ENCODE results near the gene RAB3GAP1. TPM values are rescaled to one million over a fixed set of nuclear protein-coding genes. Genes with fewer than 3 reads are reported as not detected.

The RAB3GAP1 gene
- total and polyA plus RNA-seq, 4 experiments from 2014 or later: 8.4 to 46.7 (median 34.3) TPM

- no peak overlapping the region for H3K27ac ChIP-seq (ENCODE audit: low read depth, low read length)
- no peak overlapping the region for H3K4me3 ChIP-seq (ENCODE audit: low read length in 2 of 2)
- POLR2A ChIA-PET (ENCODE audit: partially characterized antibody): no interaction called here
- H3K36me3 ChIP-seq (ENCODE audit: insufficient read depth, low read length): peaks cover 29% of the 10 kb centered on the region
- Mint-ChIP-seq H3K4me3 (no peak overlapping the region), H3K4me1 (peaks cover 0 to 4% (median 1%) of the 10 kb centered on the region in 4 donors), H3K36me3 (peaks cover 43 to 69% of the 10 kb centered on the region in 2 donors), H3K9me3 (peaks cover 0 to 2% (median 0%) of the 10 kb centered on the region in 8 donors), H3K27me3 (no peaks in the 10 kb centered on the region), H3K27ac (peak overlapping the region in 4 of 7 donors; percentile 6 to 79 (median 32))
- intact Hi-C loops (cut with micrococcal nuclease): no loop called here
- CTCF ChIA-PET (ENCODE audit: partially characterized antibody): no interaction called here
- H3K4me1 ChIP-seq (ENCODE audit: insufficient read depth, low read length): no peaks in the 10 kb centered on the region
- no peaks in the 10 kb centered on the region for H3K9me3 ChIP-seq (ENCODE audit: control insufficient read depth in 1 of 2, low read length in 2 of 2)
- H3K27me3 ChIP-seq (ENCODE audit: insufficient read depth, low read length): no peaks in the 10 kb centered on the region
- no peak for DNase-seq
These were observed 110.7 kb downstream of the RAB3GAP1 start for GRCh38 chr2:135162786-135163185.

- intact Hi-C loops (cut with micrococcal nuclease): no loop called here
- peaks cover 0 to 4% (median 1%) of the 10 kb centered on the region in 4 donors for H3K4me1 Mint-ChIP-seq
- H3K27me3 Mint-ChIP-seq: no peaks in the 10 kb centered on the region
- Histone ChIP-seq H3K4me3 (ENCODE audit: low read length in 2 of 2) (no peak overlapping the region), H3K9me3 (ENCODE audit: control insufficient read depth in 1 of 2, low read length in 2 of 2) (no peaks in the 10 kb centered on the region), H3K36me3 (ENCODE audit: insufficient read depth, low read length) (peaks cover 34% of the 10 kb centered on the region), H3K27me3 (ENCODE audit: insufficient read depth, low read length) (no peaks in the 10 kb centered on the region), H3K27ac (ENCODE audit: low read depth, low read length) (no peak overlapping the region), H3K4me1 (ENCODE audit: insufficient read depth, low read length) (no peaks in the 10 kb centered on the region)
- no peak for DNase-seq
- peaks cover 42 to 69% of the 10 kb centered on the region in 2 donors for H3K36me3 Mint-ChIP-seq
- ChIA-PET POLR2A (ENCODE audit: partially characterized antibody) (no interaction called here), CTCF (ENCODE audit: partially characterized antibody) (interaction anchor here (1.1 to 1.8 kb wide), 2 partner anchors 159 to 161 kb away, joined by 3 to 8 read pairs; no protein-coding TSS in a partner anchor)
- peak overlapping the region in 3 of 7 donors; percentile 2 to 37 (median 25) for H3K27ac Mint-ChIP-seq
- peaks cover 0 to 2% (median 0%) of the 10 kb centered on the region in 8 donors for H3K9me3 Mint-ChIP-seq
- H3K4me3 Mint-ChIP-seq: no peak overlapping the region
These were observed 111.2 kb downstream of the RAB3GAP1 start for GRCh38 chr2:135163306-135163705.

GRCh38 chr2:135163901-135164300, 111.8 kb downstream of the RAB3GAP1 start:
- POLR2A ChIA-PET (ENCODE audit: partially characterized antibody): no interaction called here
- intact Hi-C loops (cut with micrococcal nuclease): no loop called here
- no peaks in the 10 kb centered on the region for H3K4me1 ChIP-seq (ENCODE audit: insufficient read depth, low read length)
- Mint-ChIP-seq H3K4me3 (no peak overlapping the region), H3K27ac (no peak overlapping the region), H3K27me3 (no peaks in the 10 kb centered on the region), H3K9me3 (peaks cover 0 to 2% (median 0%) of the 10 kb centered on the region in 8 donors), H3K36me3 (peaks cover 44 to 69% of the 10 kb centered on the region in 2 donors), H3K4me1 (peaks cover 0 to 6% (median 3%) of the 10 kb centered on the region in 4 donors)
- H3K27ac ChIP-seq (ENCODE audit: low read depth, low read length): no peak overlapping the region
- no peak for DNase-seq
- CTCF ChIA-PET (ENCODE audit: partially characterized antibody): interaction anchor here (1.1 to 1.8 kb wide), 2 partner anchors 160 to 161 kb away, joined by 3 to 8 read pairs; no protein-coding TSS in a partner anchor
- H3K36me3 ChIP-seq (ENCODE audit: insufficient read depth, low read length): peaks cover 40% of the 10 kb centered on the region
- no peak overlapping the region for H3K4me3 ChIP-seq (ENCODE audit: low read length in 2 of 2)
- H3K27me3 ChIP-seq (ENCODE audit: insufficient read depth, low read length): no peaks in the 10 kb centered on the region
- H3K9me3 ChIP-seq (ENCODE audit: control insufficient read depth in 1 of 2, low read length in 2 of 2): no peaks in the 10 kb centered on the region

- H3K4me3 Mint-ChIP-seq: no peak overlapping the region
- no peaks in the 10 kb centered on the region for H3K4me1 ChIP-seq (ENCODE audit: insufficient read depth, low read length)
- no peak overlapping the region for H3K27ac ChIP-seq (ENCODE audit: low read depth, low read length)
- DNase-seq: no peak
- no peaks in the 10 kb centered on the region for H3K9me3 ChIP-seq (ENCODE audit: control insufficient read depth in 1 of 2, low read length in 2 of 2)
- peaks cover 0 to 2% (median 0%) of the 10 kb centered on the region in 8 donors for H3K9me3 Mint-ChIP-seq
- peaks cover 0 to 8% (median 5%) of the 10 kb centered on the region in 4 donors for H3K4me1 Mint-ChIP-seq
- H3K4me3 ChIP-seq (ENCODE audit: low read length in 2 of 2): no peak overlapping the region
- H3K36me3 ChIP-seq (ENCODE audit: insufficient read depth, low read length): peaks cover 41% of the 10 kb centered on the region
- intact Hi-C loops (cut with micrococcal nuclease): no loop called here
- ChIA-PET CTCF (ENCODE audit: partially characterized antibody) (interaction anchor here (1.8 kb wide), 1 partner anchor 160 kb away, joined by 8 read pairs; no protein-coding TSS in a partner anchor), POLR2A (ENCODE audit: partially characterized antibody) (no interaction called here)
- H3K36me3 Mint-ChIP-seq: peaks cover 49 to 69% of the 10 kb centered on the region in 2 donors
- no peak overlapping the region for H3K27ac Mint-ChIP-seq
- no peaks in the 10 kb centered on the region for H3K27me3 Mint-ChIP-seq
- H3K27me3 ChIP-seq (ENCODE audit: insufficient read depth, low read length): no peaks in the 10 kb centered on the region
These were observed 112.3 kb downstream of the RAB3GAP1 start for GRCh38 chr2:135164431-135164830.

GRCh38 chr2:135167273-135167672, 115.2 kb downstream of the RAB3GAP1 start:
- Mint-ChIP-seq H3K9me3 (peaks cover 0 to 1% (median 0%) of the 10 kb centered on the region in 8 donors), H3K27me3 (no peaks in the 10 kb centered on the region), H3K4me1 (peaks cover 0 to 9% (median 4%) of the 10 kb centered on the region in 4 donors), H3K4me3 (no peak overlapping the region), H3K36me3 (peaks cover 70 to 78% of the 10 kb centered on the region in 2 donors), H3K27ac (no peak overlapping the region)
- H3K27ac ChIP-seq (ENCODE audit: low read depth, low read length): no peak overlapping the region
- DNase-seq: no peak
- POLR2A ChIA-PET (ENCODE audit: partially characterized antibody): no interaction called here
- CTCF ChIA-PET (ENCODE audit: partially characterized antibody): interaction anchor here (0.7 to 1.2 kb wide), 2 partner anchors 9 to 163 kb away, joined by 3 read pairs; no protein-coding TSS in a partner anchor
- H3K4me3 ChIP-seq (ENCODE audit: low read length in 2 of 2): no peak overlapping the region
- peaks cover 42% of the 10 kb centered on the region for H3K36me3 ChIP-seq (ENCODE audit: insufficient read depth, low read length)
- H3K27me3 ChIP-seq (ENCODE audit: insufficient read depth, low read length): no peaks in the 10 kb centered on the region
- intact Hi-C loops (cut with micrococcal nuclease): loop anchor here (5.0 kb wide), 1 partner anchor 165 kb away; no protein-coding TSS in a partner anchor
- H3K4me1 ChIP-seq (ENCODE audit: insufficient read depth, low read length): no peaks in the 10 kb centered on the region
- H3K9me3 ChIP-seq (ENCODE audit: control insufficient read depth in 1 of 2, low read length in 2 of 2): no peaks in the 10 kb centered on the region

GRCh38 chr2:135168204-135168856, 116.2 kb downstream of the RAB3GAP1 start:
- H3K4me3 Mint-ChIP-seq: no peak overlapping the region
- ChIA-PET POLR2A (ENCODE audit: partially characterized antibody) (interaction anchor here (0.7 kb wide), 1 partner anchor 116 kb away, joined by 3 read pairs; the partner anchor contains the start of gene RAB3GAP1), CTCF (ENCODE audit: partially characterized antibody) (interaction anchor here (0.9 kb wide), 1 partner anchor 278 kb away, joined by 3 read pairs; no protein-coding TSS in a partner anchor)
- no peak for DNase-seq
- H3K4me3 ChIP-seq (ENCODE audit: low read length in 2 of 2): no peak overlapping the region
- no peaks in the 10 kb centered on the region for H3K27me3 Mint-ChIP-seq
- H3K36me3 ChIP-seq (ENCODE audit: insufficient read depth, low read length): peaks cover 47% of the 10 kb centered on the region
- H3K36me3 Mint-ChIP-seq: peaks cover 71 to 78% of the 10 kb centered on the region in 2 donors
- H3K27ac ChIP-seq (ENCODE audit: low read depth, low read length): no peak overlapping the region
- intact Hi-C loops (cut with micrococcal nuclease): loop anchor here (5.0 kb wide), 1 partner anchor 166 kb away; no protein-coding TSS in a partner anchor
- H3K4me1 Mint-ChIP-seq: peaks cover 0 to 12% (median 4%) of the 10 kb centered on the region in 4 donors
- no peaks in the 10 kb centered on the region for H3K9me3 ChIP-seq (ENCODE audit: control insufficient read depth in 1 of 2, low read length in 2 of 2)
- no peaks in the 10 kb centered on the region for H3K9me3 Mint-ChIP-seq
- H3K27me3 ChIP-seq (ENCODE audit: insufficient read depth, low read length): no peaks in the 10 kb centered on the region
- H3K4me1 ChIP-seq (ENCODE audit: insufficient read depth, low read length): no peaks in the 10 kb centered on the region
- peak overlapping the region in 2 of 7 donors; percentile 23 to 44 for H3K27ac Mint-ChIP-seq

Data from CD4-positive, alpha-beta memory T cell (primary cell).